ENCODE results near the gene TGFBR1. TPM values are rescaled to one million over a fixed set of nuclear protein-coding genes. Genes with fewer than 3 reads are reported as not detected.
"Not testable (repeated sequence)": the region's sequence is repeated elsewhere in the genome, so short reads cannot be mapped to it uniquely, and the experiment has no call there.

Gene TGFBR1
- total and polyA plus RNA-seq, 5 experiments from 2014 or later: 19.2 to 45.3 (median 23.6) TPM

- no peaks in the 10 kb centered on the region for H3K36me3 Mint-ChIP-seq
- H3K4me1 Mint-ChIP-seq: peaks cover 26 to 54% (median 40%) of the 10 kb centered on the region in 4 donors
- DNase-seq (no peak), ATAC-seq (no peak)
- H3K4me3 Mint-ChIP-seq: no peak overlapping the region
- H3K27ac Mint-ChIP-seq: peak overlapping the region in 4 of 10 donors; percentile 26 to 60 (median 58)
- no peaks in the 10 kb centered on the region for H3K9me3 Mint-ChIP-seq
- no peaks in the 10 kb centered on the region for H3K27me3 Mint-ChIP-seq
- POLR2A ChIA-PET: interaction anchor here (0.8 to 1.2 kb wide), 2 partner anchors 12 to 18 kb away, joined by 4 read pairs; no protein-coding TSS in a partner anchor
These were observed 26.2 kb upstream of the TGFBR1 start for GRCh38 chr9:99078717-99079116.

- H3K36me3 Mint-ChIP-seq: no peaks in the 10 kb centered on the region
- H3K4me3 Mint-ChIP-seq: no peak overlapping the region
- H3K4me1 Mint-ChIP-seq: peaks cover 26 to 53% (median 39%) of the 10 kb centered on the region in 4 donors
- POLR2A ChIA-PET: interaction anchor here (1.2 kb wide), 1 partner anchor 13 kb away, joined by 4 read pairs; no protein-coding TSS in a partner anchor
- H3K27me3 Mint-ChIP-seq: no peaks in the 10 kb centered on the region
- ATAC-seq (no peak), DNase-seq (no peak)
- H3K27ac Mint-ChIP-seq: peak overlapping the region in 1 of 10 donors; percentile 6
- no peaks in the 10 kb centered on the region for H3K9me3 Mint-ChIP-seq
These were observed 25.4 kb upstream of the TGFBR1 start for GRCh38 chr9:99079542-99079941.

- POLR2A ChIA-PET: no interaction called here
These were observed 21.9 kb upstream of the TGFBR1 start for GRCh38 chr9:99083051-99083450.

DNA sequence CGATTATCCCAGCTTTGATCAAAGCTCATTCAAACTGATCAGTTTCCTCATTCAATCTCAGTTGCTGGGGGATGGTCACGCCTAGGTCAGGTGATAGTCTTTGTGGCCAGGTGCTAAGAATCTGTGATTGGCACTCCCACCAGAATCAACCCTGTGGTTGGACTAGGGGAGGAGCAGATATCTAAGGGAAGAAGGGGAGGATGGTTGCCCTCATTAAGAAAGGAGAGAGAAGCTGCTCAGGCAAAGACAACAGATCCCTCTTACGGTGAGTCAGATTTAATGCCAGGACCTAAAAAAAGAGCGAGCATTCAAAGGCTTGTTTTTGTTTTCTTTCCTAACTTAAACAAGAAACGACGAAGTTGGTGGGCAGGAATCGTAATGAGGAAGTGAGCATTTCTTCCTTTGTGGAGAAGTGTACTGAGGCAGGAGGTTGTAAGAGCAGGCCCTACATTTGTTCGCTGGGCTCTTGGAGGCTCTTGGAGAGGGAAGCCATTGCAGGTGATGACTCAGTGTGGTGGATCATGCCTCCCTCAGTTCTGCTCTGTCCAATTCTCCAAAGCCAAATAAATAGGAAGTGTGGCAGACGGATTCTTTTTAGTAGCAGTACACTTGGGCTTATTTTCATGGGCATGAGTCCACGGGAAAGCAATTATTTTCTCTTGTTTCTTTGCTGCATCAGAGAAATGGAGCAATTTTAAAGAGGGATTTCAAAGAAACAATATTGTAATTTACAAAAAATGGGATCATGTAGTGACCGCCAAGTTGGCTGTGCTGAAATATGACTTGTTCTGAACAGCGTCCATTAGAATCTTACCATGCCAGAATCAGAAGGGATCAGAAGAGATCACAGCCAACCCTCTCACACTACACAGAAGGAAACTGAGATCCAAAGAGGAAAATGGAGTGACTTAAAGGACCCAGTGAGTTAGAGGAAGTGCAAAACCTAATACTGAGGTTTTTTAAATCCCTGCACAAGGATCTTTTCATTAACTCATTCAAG, 18.7 kb upstream of the TGFBR1 start:
- Mint-ChIP-seq H3K27me3 (no peaks in the 10 kb centered on the region), H3K4me1 (peaks cover 15 to 21% (median 21%) of the 10 kb centered on the region in 4 donors), H3K27ac (peak overlapping the region in 1 of 10 donors; percentile 34), H3K9me3 (peaks cover 0 to 2% (median 0%) of the 10 kb centered on the region in 9 donors), H3K36me3 (peaks cover 0 to 4% (median 0%) of the 10 kb centered on the region in 3 donors), H3K4me3 (no peak overlapping the region)
- POLR2A ChIA-PET: interaction anchor here (1.1 to 1.4 kb wide), 2 partner anchors 8 to 18 kb away, joined by 3 read pairs; partner anchors contain the start of gene TGFBR1
- DNase-seq (no peak), ATAC-seq (no peak)

More at GRCh38 chr9:99083051-99083450, 21.9 kb upstream of the TGFBR1 start:
- DNase-seq (no peak), ATAC-seq (no peak)
- no peak overlapping the region for H3K27ac Mint-ChIP-seq
- no peaks in the 10 kb centered on the region for H3K27me3 Mint-ChIP-seq
- H3K36me3 Mint-ChIP-seq: no peaks in the 10 kb centered on the region
- H3K4me1 Mint-ChIP-seq: peaks cover 17 to 33% (median 23%) of the 10 kb centered on the region in 4 donors
- no peaks in the 10 kb centered on the region for H3K9me3 Mint-ChIP-seq
- no peak overlapping the region for H3K4me3 Mint-ChIP-seq

GRCh38 chr9:99087462-99087861, 17.5 kb upstream of the TGFBR1 start:
- peaks cover 0 to 2% (median 0%) of the 10 kb centered on the region in 9 donors for H3K9me3 Mint-ChIP-seq
- POLR2A ChIA-PET: no interaction called here
- H3K27me3 Mint-ChIP-seq: no peaks in the 10 kb centered on the region
- H3K36me3 Mint-ChIP-seq: peaks cover 0 to 4% (median 0%) of the 10 kb centered on the region in 3 donors
- peaks cover 20 to 31% (median 30%) of the 10 kb centered on the region in 4 donors for H3K4me1 Mint-ChIP-seq
- DNase-seq (no peak), ATAC-seq (no peak)
- peak overlapping the region in 1 of 10 donors; percentile 3 for H3K27ac Mint-ChIP-seq
- no peak overlapping the region for H3K4me3 Mint-ChIP-seq

DNA sequence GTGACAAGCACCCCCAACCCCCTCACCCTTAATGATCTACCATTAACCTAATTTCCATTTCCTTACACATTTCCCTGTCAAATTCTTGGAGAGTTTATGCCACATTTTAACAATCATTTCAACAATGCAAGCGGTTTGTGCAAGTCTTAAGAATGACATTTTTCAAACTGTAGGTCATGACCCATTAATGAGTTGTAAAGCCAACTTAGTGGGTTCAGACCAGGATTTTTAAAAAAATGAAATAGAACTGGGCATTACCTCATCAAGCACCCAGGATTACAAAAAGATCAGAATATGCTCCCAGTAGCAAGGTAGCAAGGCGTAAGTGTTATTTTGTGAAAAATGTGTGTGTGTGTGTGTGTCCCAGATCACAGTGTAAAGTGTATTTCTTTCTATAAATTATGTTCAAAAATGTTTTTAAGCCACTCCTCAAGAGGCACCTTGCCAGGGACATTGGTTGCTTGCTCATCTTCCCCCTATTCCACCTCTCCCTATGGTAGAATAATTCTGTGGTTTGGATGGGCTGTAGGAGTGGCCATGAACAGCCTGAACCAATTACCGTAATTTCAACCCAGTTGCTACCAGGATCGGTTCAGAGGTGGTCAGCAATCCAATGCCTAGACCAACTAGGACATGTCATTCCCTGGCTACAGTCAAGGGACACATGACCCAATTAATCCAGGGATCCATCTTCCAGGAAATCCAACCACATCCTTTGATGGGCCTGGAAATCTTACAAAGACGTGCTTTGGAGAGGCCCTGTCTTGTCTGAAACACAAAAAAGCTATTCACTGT, 14.4 kb upstream of the TGFBR1 start:
- ATAC-seq (no peak), DNase-seq (no peak)
- POLR2A ChIA-PET: interaction anchor here (0.8 kb wide), 1 partner anchor 14 kb away, joined by 3 read pairs; no protein-coding TSS in a partner anchor
- no peaks in the 10 kb centered on the region for H3K27me3 Mint-ChIP-seq
- H3K27ac Mint-ChIP-seq: no peak overlapping the region
- H3K4me3 Mint-ChIP-seq: no peak overlapping the region
- peaks cover 23 to 43% (median 41%) of the 10 kb centered on the region in 4 donors for H3K4me1 Mint-ChIP-seq
- peaks cover 0 to 4% (median 0%) of the 10 kb centered on the region in 3 donors for H3K36me3 Mint-ChIP-seq
- H3K9me3 Mint-ChIP-seq: peaks cover 0 to 2% (median 0%) of the 10 kb centered on the region in 9 donors

- H3K27ac Mint-ChIP-seq: peak overlapping the region in 5 of 10 donors; percentile 56 to 81 (median 62)
- peaks cover 0 to 2% (median 0%) of the 10 kb centered on the region in 9 donors for H3K9me3 Mint-ChIP-seq
- no peaks in the 10 kb centered on the region for H3K27me3 Mint-ChIP-seq
- H3K36me3 Mint-ChIP-seq: peaks cover 0 to 4% (median 0%) of the 10 kb centered on the region in 3 donors
- POLR2A ChIA-PET: interaction anchor here (0.7 to 1.5 kb wide), 4 partner anchors 11 to 34 kb away, joined by 3 to 5 read pairs (median 4); partner anchors contain the start of gene TGFBR1
- peak; percentile 39 to 48 for ATAC-seq
- DNase-seq: no peak
- H3K4me3 Mint-ChIP-seq: peak overlapping the region; percentile 7 to 81 (median 48)
- peaks cover 23 to 39% (median 33%) of the 10 kb centered on the region in 4 donors for H3K4me1 Mint-ChIP-seq
These were observed 12.0 kb upstream of the TGFBR1 start for GRCh38 chr9:99092643-99093491.

DNA sequence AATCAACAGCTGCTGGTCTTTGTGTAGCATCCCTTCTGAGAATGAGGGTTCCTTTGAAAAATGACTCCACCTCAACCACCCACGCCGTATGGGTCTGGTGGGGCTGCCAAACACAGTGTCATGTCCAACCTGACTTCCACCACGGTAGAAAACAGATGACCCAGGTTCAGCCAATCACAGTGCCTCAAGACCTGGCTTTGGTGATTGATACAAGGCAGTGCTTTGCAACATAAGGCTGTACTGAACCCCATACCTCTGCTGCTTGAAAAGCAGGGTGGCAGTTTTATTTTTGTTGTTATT, 11.5 kb upstream of the TGFBR1 start:
- Mint-ChIP-seq H3K4me3 (no peak overlapping the region), H3K36me3 (peaks cover 0 to 4% (median 0%) of the 10 kb centered on the region in 3 donors), H3K27ac (peak overlapping the region in 1 of 10 donors; percentile 27), H3K9me3 (peaks cover 0 to 2% (median 0%) of the 10 kb centered on the region in 9 donors), H3K27me3 (no peaks in the 10 kb centered on the region), H3K4me1 (peaks cover 21 to 39% (median 33%) of the 10 kb centered on the region in 4 donors)
- DNase-seq (no peak), ATAC-seq (no peak)
- POLR2A ChIA-PET: interaction anchor here (0.7 to 1.5 kb wide), 2 partner anchors 11 to 34 kb away, joined by 3 to 4 read pairs; no protein-coding TSS in a partner anchor

DNA sequence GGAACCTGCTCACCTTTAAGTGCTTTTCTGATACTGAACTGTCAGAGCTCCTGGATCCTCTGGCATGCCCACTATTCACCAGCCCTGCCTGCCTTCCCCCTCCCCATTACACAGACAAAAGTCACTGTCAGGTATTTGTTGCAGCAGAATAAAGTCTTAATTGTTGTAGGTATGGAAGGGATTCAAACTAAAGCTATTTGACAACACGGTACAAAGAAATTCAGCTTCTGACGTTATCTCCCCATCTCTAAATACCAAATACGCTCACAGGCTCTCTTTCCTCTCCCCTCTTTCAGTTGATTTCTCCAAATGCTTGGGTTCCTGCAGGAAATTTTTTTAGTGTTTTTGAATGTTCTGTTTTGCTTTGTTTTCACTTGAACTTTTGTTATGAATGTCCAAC, 9.3 kb upstream of the TGFBR1 start:
- H3K27ac Mint-ChIP-seq: no peak overlapping the region
- H3K36me3 Mint-ChIP-seq: peaks cover 0 to 11% (median 0%) of the 10 kb centered on the region in 3 donors
- no peaks in the 10 kb centered on the region for H3K27me3 Mint-ChIP-seq

GRCh38 chr9:99096409-99096808, 8.5 kb upstream of the TGFBR1 start:
- Mint-ChIP-seq H3K4me1 (peaks cover 17 to 46% (median 39%) of the 10 kb centered on the region in 4 donors), H3K27me3 (no peaks in the 10 kb centered on the region), H3K4me3 (no peak overlapping the region), H3K27ac (no peak overlapping the region), H3K36me3 (peaks cover 0 to 11% (median 0%) of the 10 kb centered on the region in 3 donors), H3K9me3 (peaks cover 0 to 10% (median 2%) of the 10 kb centered on the region in 9 donors)
- POLR2A ChIA-PET: no interaction called here
- DNase-seq (no peak), ATAC-seq (no peak)

More for the DNA sequence above, 9.3 kb upstream of the TGFBR1 start:
- peaks cover 21 to 47% (median 43%) of the 10 kb centered on the region in 4 donors for H3K4me1 Mint-ChIP-seq
- H3K9me3 Mint-ChIP-seq: peaks cover 0 to 10% (median 2%) of the 10 kb centered on the region in 9 donors
- H3K4me3 Mint-ChIP-seq: no peak overlapping the region
- DNase-seq (no peak), ATAC-seq (no peak)
- POLR2A ChIA-PET: no interaction called here

GRCh38 chr9:99099806-99100585, 4.9 kb upstream of the TGFBR1 start:
- H3K9me3 Mint-ChIP-seq, POLR2A ChIA-PET, DNase-seq, H3K27me3 Mint-ChIP-seq, ATAC-seq, H3K4me3 Mint-ChIP-seq: not testable (repeated sequence)
- H3K4me1 Mint-ChIP-seq: peaks cover 18 to 33% (median 29%) of the 10 kb centered on the region in 4 donors
- H3K36me3 Mint-ChIP-seq: peaks cover 0 to 11% (median 0%) of the 10 kb centered on the region in 3 donors
- H3K27ac Mint-ChIP-seq: peak overlapping the region in 2 of 10 donors; percentile 44 to 58
